H1 (cell line): ENCODE data around the gene MGMT. TPM values are rescaled to one million over a fixed set of nuclear protein-coding genes. Genes with fewer than 3 reads are reported as not detected.

ENCODE experiments used
- CTCF ChIA-PET: fragments of 300-600 bp; sonication (Branson Sonifier 250); formaldehyde crosslinking; loops from one replicate; lab custom pipeline; 2021; ENCODE audit not compliant: partially characterized antibody; lab: Charles Lee
- POLR2A ChIA-PET: fragments of 300-600 bp; sonication (Branson Sonifier 250); formaldehyde crosslinking; loops from one replicate; lab custom pipeline; 2021; ENCODE audit warnings: inconsistent platforms; ENCODE audit not compliant: partially characterized antibody; lab: Charles Lee
- DNase-seq, 2 experiments: peaks; one replicate each; pipeline versions ENCODE4 v3.0.0 to v3.0.0-alpha.2; 2010 to 2022; ENCODE audit warnings: low spot score in 2 of 2, low read depth in 1 of 2, mixed read lengths in 1 of 2
- FAIRE-seq: peaks from 2 replicates; lab custom pipeline; 2011; peaks lifted over from hg19 to GRCh38; lab: Jason Lieb, UNC
- H2AFZ ChIP-seq: 2 replicates; pipeline ENCODE4 v1.8.1; 2012; ENCODE audit warnings: low read length, inconsistent platforms
- H2AK5ac ChIP-seq: 2 replicates; pipeline ENCODE4 v1.6.1; 2013; ENCODE audit warnings: low read depth, low read length
- H2BK120ac ChIP-seq: replicated peaks from 2 replicates; pipeline ENCODE3; 2013; ENCODE audit warnings: low read depth, low read length, inconsistent platforms
- H2BK12ac ChIP-seq: 2 replicates; pipeline ENCODE4 v1.6.1; 2013; ENCODE audit warnings: low read depth, low read length
- H2BK15ac ChIP-seq: 2 replicates; pipeline ENCODE4 v1.6.1; 2013; ENCODE audit warnings: low read length
- H2BK20ac ChIP-seq: 2 replicates; pipeline ENCODE4 v1.6.1; 2013; ENCODE audit warnings: low read length
- H2BK5ac ChIP-seq: 2 replicates; pipeline ENCODE4 v1.6.1; 2013; ENCODE audit warnings: low read depth, low read length
- H3K14ac ChIP-seq: 2 replicates; pipeline ENCODE4 v1.6.1; 2013; ENCODE audit warnings: inconsistent platforms; ENCODE audit not compliant: insufficient read length
- H3K18ac ChIP-seq: 2 replicates; pipeline ENCODE4 v1.6.1; 2013; ENCODE audit warnings: low read length; ENCODE audit errors: extremely low read depth
- H3K23ac ChIP-seq: 2 replicates; pipeline ENCODE4 v1.6.1; 2013; ENCODE audit warnings: inconsistent platforms; ENCODE audit not compliant: insufficient read length
- H3K23me2 ChIP-seq: 2 replicates; pipeline ENCODE4 v1.6.1; 2013; ENCODE audit warnings: low read depth, low read length
- H3K27ac ChIP-seq: 2 replicates; pipeline ENCODE4 v1.6.1; 2011; ENCODE audit warnings: low read depth, low read length, inconsistent platforms
- H3K27me3 ChIP-seq, 4 experiments: replicated peaks in 1 of 4; 1 replicate in 1 of 4; 2 replicates in 3 of 4; pipeline versions ENCODE4 v1.6.1 to v1.8.1; 2011 to 2013; ENCODE audit warnings: low read length in 3 of 4, mild to moderate bottlenecking in 3 of 4, inconsistent platforms in 2 of 4, mixed read lengths in 2 of 4, moderate library complexity in 1 of 4; ENCODE audit not compliant: control insufficient read depth in 3 of 4, insufficient read depth in 3 of 4; ENCODE audit errors: extremely low read depth in 1 of 4
- H3K36me3 ChIP-seq, 4 experiments: 2 replicates each; pipeline versions ENCODE4 v1.6.1 to v1.8.1; 2011 to 2013; ENCODE audit warnings: mild to moderate bottlenecking in 4 of 4, low read length in 3 of 4, moderate library complexity in 2 of 4, control low read depth in 1 of 4, inconsistent platforms in 1 of 4; ENCODE audit not compliant: insufficient read depth in 4 of 4, control insufficient read depth in 2 of 4
- H3K4ac ChIP-seq: replicated peaks from 2 replicates; pipeline ENCODE3; 2013; ENCODE audit warnings: low read length, low read depth, mixed read lengths, inconsistent platforms; ENCODE audit not compliant: insufficient read length
- H3K4me1 ChIP-seq, 4 experiments: replicated peaks in 1 of 4; 1 replicate in 1 of 4; 2 replicates in 3 of 4; pipeline versions ENCODE4 v1.6.1 to v1.8.1; 2011 to 2013; ENCODE audit warnings: low read length in 3 of 4, inconsistent platforms in 2 of 4, mixed read lengths in 1 of 4; ENCODE audit not compliant: insufficient read depth in 4 of 4, control insufficient read depth in 3 of 4
- H3K4me2 ChIP-seq, 2 experiments: 2 replicates each; pipeline versions ENCODE4 v1.6.1 to v1.8.1; 2011 to 2013; ENCODE audit warnings: low read depth in 2 of 2, low read length in 2 of 2, control low read depth in 1 of 2, inconsistent platforms in 1 of 2, mild to moderate bottlenecking in 1 of 2; ENCODE audit not compliant: insufficient read depth in 1 of 2
- H3K4me3 ChIP-seq, 4 experiments: fragments of 200-600, 300-600 bp in 1 of 4; sonication (generic), shearing (Covaris generic), sonication (Bioruptor Twin) in 1 of 4; 2 replicates each; pipeline versions ENCODE4 v1.5.1 to v1.8.1; 2011 to 2016; ENCODE audit warnings: low read length in 4 of 4, low read depth in 3 of 4, control low read depth in 2 of 4, inconsistent platforms in 2 of 4, mild to moderate bottlenecking in 2 of 4, mixed read lengths in 1 of 4, moderate library complexity in 1 of 4; ENCODE audit not compliant: insufficient read depth in 2 of 4; ENCODE audit errors: extremely low read depth in 1 of 4
- H3K56ac ChIP-seq: replicated peaks from 2 replicates; pipeline ENCODE3; 2013; ENCODE audit warnings: low read depth, mild to moderate bottlenecking, mixed read lengths, low read length, inconsistent platforms; ENCODE audit not compliant: insufficient read length
- H3K79me1 ChIP-seq: 2 replicates; pipeline ENCODE4 v1.6.1; 2013; ENCODE audit warnings: low read depth, low read length, control low read depth
- H3K79me2 ChIP-seq, 2 experiments: 2 replicates each; pipeline versions ENCODE4 v1.6.1 to v1.8.1; 2012 to 2013; ENCODE audit warnings: low read length in 2 of 2, mild to moderate bottlenecking in 2 of 2, inconsistent platforms in 1 of 2; ENCODE audit not compliant: insufficient read depth in 2 of 2, control insufficient read depth in 1 of 2
- H3K9ac ChIP-seq, 4 experiments: replicated peaks in 1 of 4; 1 replicate in 1 of 4; 2 replicates in 3 of 4; pipeline versions ENCODE4 v1.6.1 to v1.8.1; 2011 to 2013; ENCODE audit warnings: low read depth in 3 of 4, low read length in 3 of 4, control low read depth in 2 of 4, mild to moderate bottlenecking in 2 of 4, moderate library complexity in 2 of 4, inconsistent platforms in 1 of 4; ENCODE audit errors: extremely low read depth in 1 of 4
- H3K9me3 ChIP-seq, 2 experiments: 2 replicates each; pipeline versions ENCODE4 v1.6.1 to v1.8.1; 2012 to 2013; ENCODE audit warnings: mild to moderate bottlenecking in 2 of 2, moderate library complexity in 2 of 2, control low read depth in 1 of 2, inconsistent platforms in 1 of 2, low read depth in 1 of 2, low read length in 1 of 2, mixed read lengths in 1 of 2; ENCODE audit not compliant: insufficient read depth in 2 of 2
- H4K20me1 ChIP-seq, 2 experiments: replicated peaks in 1 of 2; 2 replicates each; pipeline versions ENCODE3 to v1.8.1; 2011 to 2013; ENCODE audit warnings: inconsistent platforms in 2 of 2, low read length in 2 of 2, mild to moderate bottlenecking in 1 of 2; ENCODE audit not compliant: insufficient read depth in 2 of 2, control insufficient read depth in 1 of 2
- H4K5ac ChIP-seq: 2 replicates; pipeline ENCODE4 v1.6.1; 2013; ENCODE audit warnings: low read length, low read depth, mixed read lengths, inconsistent platforms; ENCODE audit not compliant: insufficient read length
- H4K8ac ChIP-seq: 2 replicates; pipeline ENCODE4 v1.8.0; 2013; ENCODE audit warnings: mild to moderate bottlenecking, moderate library complexity, low read length, inconsistent platforms; ENCODE audit not compliant: insufficient read depth; ENCODE audit errors: extremely low read depth
- H4K91ac ChIP-seq: replicated peaks from 2 replicates; pipeline ENCODE3; 2013; ENCODE audit warnings: low read length, mixed read lengths, inconsistent platforms; ENCODE audit not compliant: insufficient read length
- ASH2L ChIP-seq: fragments of 200-600, 300-600 bp; sonication (generic); IDR thresholded peaks from one replicate; pipeline ENCODE4 v1.7.1; 2017; ENCODE audit warnings: low read length
- BRCA1 ChIP-seq: IDR thresholded peaks from 2 replicates; pipeline ENCODE4 v1.6.1; 2012; ENCODE audit warnings: low read depth, low read length, improper control_type of control experiment
- CHD2 ChIP-seq: IDR thresholded peaks from 2 replicates; pipeline ENCODE4 v1.6.1; 2012; ENCODE audit warnings: low read length, improper control_type of control experiment
- EP300 ChIP-seq, 2 experiments: IDR thresholded peaks; 1 replicate in 1 of 2; 2 replicates in 1 of 2; pipeline ENCODE4 v1.6.1; 2011 to 2012; ENCODE audit warnings: low read depth in 2 of 2, low read length in 2 of 2, mild to moderate bottlenecking in 2 of 2, borderline replicate concordance in 1 of 2, inconsistent platforms in 1 of 2, moderate library complexity in 1 of 2
- POU5F1 ChIP-seq: IDR thresholded peaks from 2 replicates; pipeline ENCODE4 v1.6.1; 2011; ENCODE audit warnings: low read depth, mild to moderate bottlenecking, low read length, moderate library complexity
- RFX5 ChIP-seq: IDR thresholded peaks from 2 replicates; pipeline ENCODE4 v1.6.1; 2011; ENCODE audit warnings: low read depth, low read length, improper control_type of control experiment, borderline replicate concordance
- SAP30 ChIP-seq: fragments of 300-600 bp; sonication (generic); IDR thresholded peaks from 2 replicates; pipeline ENCODE4 v1.7.1; 2012; ENCODE audit warnings: low read length, moderate library complexity, mild to moderate bottlenecking, inconsistent platforms; ENCODE audit not compliant: insufficient read depth, insufficient replicate concordance
- TBP ChIP-seq: IDR thresholded peaks from 2 replicates; pipeline ENCODE4 v1.6.1; 2011; ENCODE audit warnings: low read depth, low read length, improper control_type of control experiment
- TCF12 ChIP-seq: IDR thresholded peaks from 2 replicates; pipeline ENCODE4 v1.6.1; 2011; ENCODE audit warnings: low read depth, mild to moderate bottlenecking, low read length
- ZNF274 ChIP-seq: IDR thresholded peaks from 2 replicates; pipeline ENCODE4 v1.7.0; 2012; ENCODE audit warnings: low read length, borderline replicate concordance; ENCODE audit errors: extremely low read depth
- WGBS, 2 experiments: shearing (Covaris generic) in 1 of 2; methylation state at CpG; one replicate each; pipeline versions ENCODE4 v1.1.6 to v1.1.7; 2013 to 2015; ENCODE audit warnings: low lambda C conversion rate in 2 of 2, mixed read lengths in 2 of 2, inconsistent platforms in 1 of 2, low coverage in 1 of 2, missing lambda C conversion rate in 1 of 2; ENCODE audit not compliant: insufficient replicate concordance in 2 of 2, insufficient coverage in 1 of 2, insufficient read length in 1 of 2; ENCODE audit errors: extremely low coverage in 1 of 2, missing lambda C conversion rate in 1 of 2; 5-methylcytosine and 5-hydroxymethylcytosine counted together
- polyA plus RNA-seq, 7 experiments: library from polyadenylated mRNA; depleted of rRNA in 3 of 7; stranded (reverse) in 5 of 7; unstranded in 2 of 7; fragments of >200 nt in 5 of 7; fragments of 200-250 nt in 2 of 7; gene quantifications; 1 replicate in 5 of 7; 2 replicates in 1 of 7; 4 replicates in 1 of 7; pipeline versions ENCODE4 v1.2.1 to v1.2.3, GENCODE V29; 2011 to 2013; ENCODE audit warnings: missing spikeins in 2 of 7, mixed read lengths in 2 of 7
- total RNA-seq: library from RNA; stranded (reverse); fragmentation: NEBNext Ultra II Directional; extraction: Animal tissue kit (Norgen Biotek cat#: 25700); gene quantifications from 2 replicates; pipeline ENCODE4 v1.2.1, GENCODE V29; 2021
- TF ChIP-seq, protein P1 (sequence below): IDR thresholded peaks from 2 replicates; pipeline ENCODE4 v1.6.1; 2012; ENCODE audit warnings: inconsistent platforms
- TF ChIP-seq, protein P2 (sequence below): IDR thresholded peaks from 2 replicates; pipeline ENCODE4 v1.6.1; 2012; ENCODE audit warnings: low read length, inconsistent platforms

MGMT gene
- total and polyA plus RNA-seq, 2 of the 8 experiments (the other 6 are each of a cell fraction or from before 2014, with no cell fraction given): 9.9 to 10.7 TPM

DNA sequence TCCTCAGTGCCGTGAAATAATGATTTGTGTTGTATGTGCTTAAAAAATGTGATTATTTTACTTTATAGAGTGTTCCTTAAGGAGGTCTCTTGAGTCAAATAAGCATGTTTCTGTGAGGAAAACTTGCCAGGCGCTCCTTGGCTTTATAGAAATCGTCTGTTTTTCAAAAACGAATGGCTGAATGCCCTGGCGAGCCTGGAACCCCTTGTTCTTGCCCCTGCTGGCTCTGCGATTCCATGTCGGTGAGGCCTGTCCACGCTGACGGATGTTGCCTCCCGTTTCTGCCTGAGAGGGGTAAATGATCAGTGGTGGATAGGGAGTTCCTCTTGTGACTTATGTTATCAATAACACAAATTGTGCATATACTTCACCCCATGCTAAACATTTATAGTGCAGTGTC, 75.5 kb downstream of the MGMT start:
- no peak for FAIRE-seq
- H2BK15ac ChIP-seq: no peak overlapping the region
- no peaks in the 10 kb centered on the region; a peak in 1 of 7 replicates for H3K4me1 ChIP-seq
- no peak overlapping the region for H2BK12ac ChIP-seq
- H4K8ac ChIP-seq: no peak overlapping the region
- no peaks in the 10 kb centered on the region for H3K27me3 ChIP-seq
- no peak overlapping the region for H3K27ac ChIP-seq
- no peaks in the 10 kb centered on the region for H4K20me1 ChIP-seq
- no peak overlapping the region for H3K14ac ChIP-seq
- no peak overlapping the region for H3K23ac ChIP-seq
- H2BK120ac ChIP-seq: no peak overlapping the region
- H3K4me3 ChIP-seq: no peak overlapping the region
- H3K79me1 ChIP-seq: no peaks in the 10 kb centered on the region; the same call in 1 of the 2 replicates
- H4K5ac ChIP-seq: no peak overlapping the region
- H3K9ac ChIP-seq: no peak overlapping the region
- 90% methylated on average over 10 of the region's 10 CpGs; no CpG with 5 or more reads in 1 of the 2 experiments for WGBS, 2 experiments
- no peaks in the 10 kb centered on the region for H3K36me3 ChIP-seq
- H3K9me3 ChIP-seq: no peaks in the 10 kb centered on the region
- no peak overlapping the region for H3K4ac ChIP-seq
- H2BK20ac ChIP-seq: no peak overlapping the region
- H2BK5ac ChIP-seq: no peak overlapping the region
- ChIA-PET CTCF (interaction anchor here (1.7 kb wide), 1 partner anchor 13 kb away, joined by 7 read pairs; no protein-coding TSS in a partner anchor), POLR2A (no interaction called here)
- H3K79me2 ChIP-seq: no peaks in the 10 kb centered on the region
- no peak overlapping the region for H2AFZ ChIP-seq
- DNase-seq: no peak
- H3K23me2 ChIP-seq: no peaks in the 10 kb centered on the region
- no peak overlapping the region for H3K18ac ChIP-seq
- no peak overlapping the region for H3K4me2 ChIP-seq
- H2AK5ac ChIP-seq: no peak overlapping the region
- H3K56ac ChIP-seq: no peak overlapping the region
- no peak overlapping the region for H4K91ac ChIP-seq
- TF ChIP-seq EP300 (IDR thresholded peaks at IDR 0.05; ENCODE audit: borderline replicate concordance in 1 of 2, low read depth in 2 of 2, low read length in 2 of 2) (no peak), ZNF274 (no peak), ASH2L (no peak), TCF12 (no peak), SAP30 (no peak), TBP (no peak), RFX5 (no peak), CHD2 (no peak), BRCA1 (no peak), POU5F1 (no peak)
- TF ChIP-seq, protein P1, sequence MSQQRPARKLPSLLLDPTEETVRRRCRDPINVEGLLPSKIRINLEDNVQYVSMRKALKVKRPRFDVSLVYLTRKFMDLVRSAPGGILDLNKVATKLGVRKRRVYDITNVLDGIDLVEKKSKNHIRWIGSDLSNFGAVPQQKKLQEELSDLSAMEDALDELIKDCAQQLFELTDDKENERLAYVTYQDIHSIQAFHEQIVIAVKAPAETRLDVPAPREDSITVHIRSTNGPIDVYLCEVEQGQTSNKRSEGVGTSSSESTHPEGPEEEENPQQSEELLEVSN: no peak
- TF ChIP-seq, protein P2, sequence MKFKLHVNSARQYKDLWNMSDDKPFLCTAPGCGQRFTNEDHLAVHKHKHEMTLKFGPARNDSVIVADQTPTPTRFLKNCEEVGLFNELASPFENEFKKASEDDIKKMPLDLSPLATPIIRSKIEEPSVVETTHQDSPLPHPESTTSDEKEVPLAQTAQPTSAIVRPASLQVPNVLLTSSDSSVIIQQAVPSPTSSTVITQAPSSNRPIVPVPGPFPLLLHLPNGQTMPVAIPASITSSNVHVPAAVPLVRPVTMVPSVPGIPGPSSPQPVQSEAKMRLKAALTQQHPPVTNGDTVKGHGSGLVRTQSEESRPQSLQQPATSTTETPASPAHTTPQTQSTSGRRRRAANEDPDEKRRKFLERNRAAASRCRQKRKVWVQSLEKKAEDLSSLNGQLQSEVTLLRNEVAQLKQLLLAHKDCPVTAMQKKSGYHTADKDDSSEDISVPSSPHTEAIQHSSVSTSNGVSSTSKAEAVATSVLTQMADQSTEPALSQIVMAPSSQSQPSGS: no peak
